C4-2B (cell line): ENCODE data around the gene GMDS.

Source experiments
- H3K27ac ChIP-seq: fragments of 450-650 bp; 2 replicates; pipeline ENCODE4 v1.5.1; 2017
- CTCF ChIP-seq: fragments of 450-650 bp; conservative IDR thresholded peaks from 2 replicates; pipeline ENCODE4 v1.5.1; 2017; ENCODE audit warnings: mild to moderate bottlenecking
- ZFX ChIP-seq: fragments of 450-650 bp; IDR thresholded peaks from 2 replicates; pipeline ENCODE4 v1.6.1; 2017

GMDS gene

GRCh38 chr6:1618311-1619097 is 626.9 kb downstream of the GMDS start:
- TF ChIP-seq CTCF (no peak), ZFX (no peak)
- no peak overlapping the region for H3K27ac ChIP-seq

- TF ChIP-seq ZFX (no peak), CTCF (no peak)
- no peak overlapping the region for H3K27ac ChIP-seq
Measured at GRCh38 chr6:1617466-1618310, 627.7 kb downstream of the GMDS start.

- H3K27ac ChIP-seq, result no peak overlapping the region
Measured at GRCh38 chr6:1616701-1617463, 628.5 kb downstream of the GMDS start.

GRCh38 chr6:1615853-1616420 is 629.5 kb downstream of the GMDS start:
- TF ChIP-seq CTCF (no peak), ZFX (no peak)
- H3K27ac ChIP-seq, result no peak overlapping the region

More at GRCh38 chr6:1616701-1617463, 628.5 kb downstream of the GMDS start:
- TF ChIP-seq ZFX, result no peak
- no peak for TF ChIP-seq CTCF

GRCh38 chr6:1615151-1615852 is 630.1 kb downstream of the GMDS start:
- H3K27ac ChIP-seq, result no peak overlapping the region
- TF ChIP-seq ZFX (no peak), CTCF (no peak)

GRCh38 chr6:1614448-1615150 is 630.8 kb downstream of the GMDS start:
- H3K27ac ChIP-seq, result no peak overlapping the region
- TF ChIP-seq ZFX (no peak), CTCF (no peak)
